ENCODE results near the gene FOSL1.

The FOSL1 gene

DNA sequence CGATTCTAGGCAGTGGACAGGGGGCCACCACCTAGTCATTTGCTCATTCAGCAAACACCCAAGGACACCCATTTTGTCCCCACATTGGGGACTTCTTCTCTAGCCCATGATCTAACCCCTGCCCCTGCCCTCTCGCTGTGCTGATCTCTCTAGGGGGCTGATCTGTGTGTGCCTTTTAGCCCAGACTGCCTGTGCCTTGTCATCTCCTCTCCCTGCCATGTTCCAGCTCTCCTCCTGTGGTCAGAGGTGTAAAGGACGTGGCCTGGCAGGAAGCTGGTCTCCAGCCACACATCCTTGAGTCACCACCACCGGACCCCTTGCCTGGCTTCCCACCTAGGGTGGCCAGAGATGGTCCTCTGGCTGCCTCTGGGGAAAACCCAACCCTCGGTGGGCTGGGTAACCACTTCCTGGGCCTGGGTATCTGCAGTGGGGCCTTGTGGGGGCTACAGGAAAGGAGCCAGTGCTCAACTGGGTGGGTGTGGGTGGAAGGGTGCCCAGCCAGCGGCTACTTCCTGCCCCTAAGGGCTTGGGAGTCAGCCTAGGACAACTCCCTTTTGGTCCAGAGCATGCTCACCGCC is 19.3 kb downstream of the FOSL1 start:
- DNase-seq, result no peak

- DNase-seq, result no peak
Observed at GRCh38 chr11:65880027-65880426, 20.2 kb downstream of the FOSL1 start.

DNA sequence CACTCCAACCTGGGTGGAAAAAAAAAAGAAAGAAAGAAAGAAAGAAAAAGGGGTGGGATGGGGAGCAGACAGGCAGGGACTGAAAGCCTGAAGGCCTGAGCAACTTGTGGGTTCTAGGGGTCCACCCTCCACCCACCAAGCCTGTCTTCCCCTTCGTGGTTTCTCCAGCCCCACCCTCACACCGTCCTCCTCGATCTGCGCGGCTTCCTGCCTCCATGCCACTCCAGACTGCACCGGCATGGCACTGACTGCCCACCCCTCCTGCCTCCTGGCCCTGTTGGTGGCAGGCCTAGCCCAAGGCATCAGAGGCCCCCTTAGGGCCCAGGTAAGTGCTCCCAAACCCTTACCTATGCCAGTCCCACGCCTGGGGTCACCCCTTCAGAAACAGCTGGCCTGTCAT is 20.6 kb downstream of the FOSL1 start, which contains the start of gene CTSW:
Gene CTSW, plus strand, starts transcription at position 221 of the 400 bp plus-strand sequence. Its CDS starts 18 bp downstream, at position 239.
- no peak for DNase-seq

- peak; percentile 89 to 94 (median 89) for DNase-seq
Observed at GRCh38 chr11:65873318-65874156, 26.7 kb downstream of the FOSL1 start.

GRCh38 chr11:65872586-65873317 is 27.4 kb downstream of the FOSL1 start, which contains the start of gene EFEMP2:
Gene EFEMP2, minus strand, starts transcription at chr11:65872800. Its CDS starts 446 bp downstream, at chr11:65872354.
- no peak for DNase-seq

GRCh38 chr11:65871811-65872548 is 28.2 kb downstream of the FOSL1 start:
- DNase-seq, result no peak

DNA sequence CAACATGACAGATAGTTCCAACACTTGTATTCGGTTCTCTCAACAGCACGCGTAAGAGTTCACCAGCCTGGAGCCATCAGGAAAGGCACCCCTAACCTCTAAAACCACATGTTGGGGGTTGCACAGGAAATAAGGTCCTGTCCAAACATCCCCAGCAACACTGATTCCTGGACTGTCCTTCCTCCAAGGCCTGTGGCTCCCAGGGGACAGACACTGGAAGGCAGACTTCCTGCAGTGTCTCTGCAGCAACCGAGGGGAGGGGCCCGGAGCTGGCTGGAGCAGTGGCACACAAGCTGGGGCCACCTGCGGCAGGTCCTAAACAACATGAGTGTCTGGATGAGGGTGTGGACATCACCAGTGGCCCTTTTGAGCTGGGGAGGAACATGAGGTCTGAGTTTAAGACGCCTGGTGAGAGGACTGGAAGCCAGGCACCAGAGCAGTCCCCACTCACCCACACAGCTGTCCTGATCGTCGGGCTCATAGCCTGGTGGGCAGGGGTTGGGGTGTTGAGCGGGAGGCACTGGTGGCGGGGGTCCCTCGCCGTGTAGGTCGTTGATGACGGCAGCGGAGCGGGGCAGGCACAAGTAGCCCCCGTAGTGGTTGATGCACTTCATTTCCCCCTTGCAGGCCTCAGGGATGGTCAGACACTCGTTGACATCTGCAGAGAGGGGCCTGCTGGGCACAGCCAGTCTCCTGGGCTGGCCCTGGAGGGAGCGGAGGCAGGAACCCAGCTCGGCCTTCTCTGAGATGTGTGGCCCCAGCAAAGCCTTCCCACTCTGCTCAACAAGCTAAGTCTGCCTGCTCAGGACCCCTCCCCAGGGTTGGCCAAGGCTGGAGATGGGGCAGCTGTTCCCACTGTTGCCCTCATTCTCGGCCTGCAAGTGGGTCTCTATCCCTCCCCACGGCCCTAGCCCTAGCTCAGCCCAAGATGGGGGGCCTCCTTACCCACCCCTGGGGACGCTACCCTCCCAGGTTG is 29.2 kb downstream of the FOSL1 start:
- DNase-seq, result no peak

DNA sequence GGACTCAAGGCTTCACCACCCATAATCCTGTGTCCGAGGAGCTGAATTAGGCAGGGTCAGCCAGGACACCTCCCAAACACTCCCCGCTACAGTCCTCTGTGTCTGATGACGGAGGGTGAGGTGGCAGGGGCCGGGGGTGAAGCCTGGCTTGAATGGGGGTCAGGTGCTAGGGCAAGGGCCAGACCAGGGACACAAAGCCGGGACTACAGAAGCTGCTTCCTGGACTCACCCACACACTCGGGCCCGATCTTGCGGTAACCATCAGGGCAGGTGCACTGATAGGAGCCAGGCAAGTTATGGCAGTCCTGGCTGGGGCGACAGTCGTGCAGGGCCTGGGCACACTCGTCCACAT is 29.9 kb downstream of the FOSL1 start:
- DNase-seq, result no peak

- no peak for DNase-seq
Observed at GRCh38 chr11:65869643-65870306, 30.4 kb downstream of the FOSL1 start.

GRCh38 chr11:65868907-65869306 is 31.3 kb downstream of the FOSL1 start:
- DNase-seq, result no peak

GRCh38 chr11:65868076-65868667 is 32.0 kb downstream of the FOSL1 start:
- DNase-seq, result no peak

DNA sequence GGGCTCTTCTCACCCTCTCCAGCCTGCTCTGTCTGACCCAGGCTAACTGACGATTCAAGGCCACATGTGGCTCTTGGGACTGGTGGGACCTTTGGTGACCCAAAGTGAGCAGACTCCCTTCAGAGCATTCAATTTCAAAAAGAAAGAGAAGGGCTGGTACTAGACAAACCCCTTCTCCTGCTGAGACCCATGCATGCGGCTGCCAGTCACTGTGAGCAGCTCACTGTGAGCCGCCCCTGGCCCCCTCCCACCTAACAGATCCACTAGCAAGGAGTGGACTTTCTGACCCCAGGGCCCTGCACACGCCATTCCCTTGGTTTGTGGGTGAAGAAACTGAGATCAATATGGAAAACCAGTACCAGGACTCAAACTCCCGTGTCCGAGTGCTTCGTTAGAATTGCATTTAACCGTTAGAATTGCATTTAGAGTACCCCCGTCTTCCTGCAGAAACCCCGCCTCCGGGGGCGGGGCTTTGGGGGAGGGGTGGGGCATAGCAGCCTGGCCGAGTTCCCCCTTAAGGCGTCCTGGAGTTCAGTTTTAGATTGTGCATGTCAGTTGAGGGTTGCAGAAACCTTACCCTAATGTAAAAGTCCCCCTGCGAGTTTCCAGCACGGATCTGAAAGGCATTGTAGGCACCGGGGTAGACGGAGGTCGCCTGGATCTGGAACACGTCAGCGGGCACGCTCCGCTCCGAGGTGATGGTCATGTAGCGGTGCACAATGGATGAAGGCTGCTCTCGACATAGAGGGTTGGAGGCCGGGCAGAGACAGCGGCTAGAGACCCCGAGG is 32.7 kb downstream of the FOSL1 start:
- no peak for DNase-seq

GRCh38 chr11:65866509-65867283 is 33.5 kb downstream of the FOSL1 start:
- DNase-seq, result no peak

- no peak for DNase-seq
Observed at GRCh38 chr11:65865550-65866172, 34.5 kb downstream of the FOSL1 start.

DNA sequence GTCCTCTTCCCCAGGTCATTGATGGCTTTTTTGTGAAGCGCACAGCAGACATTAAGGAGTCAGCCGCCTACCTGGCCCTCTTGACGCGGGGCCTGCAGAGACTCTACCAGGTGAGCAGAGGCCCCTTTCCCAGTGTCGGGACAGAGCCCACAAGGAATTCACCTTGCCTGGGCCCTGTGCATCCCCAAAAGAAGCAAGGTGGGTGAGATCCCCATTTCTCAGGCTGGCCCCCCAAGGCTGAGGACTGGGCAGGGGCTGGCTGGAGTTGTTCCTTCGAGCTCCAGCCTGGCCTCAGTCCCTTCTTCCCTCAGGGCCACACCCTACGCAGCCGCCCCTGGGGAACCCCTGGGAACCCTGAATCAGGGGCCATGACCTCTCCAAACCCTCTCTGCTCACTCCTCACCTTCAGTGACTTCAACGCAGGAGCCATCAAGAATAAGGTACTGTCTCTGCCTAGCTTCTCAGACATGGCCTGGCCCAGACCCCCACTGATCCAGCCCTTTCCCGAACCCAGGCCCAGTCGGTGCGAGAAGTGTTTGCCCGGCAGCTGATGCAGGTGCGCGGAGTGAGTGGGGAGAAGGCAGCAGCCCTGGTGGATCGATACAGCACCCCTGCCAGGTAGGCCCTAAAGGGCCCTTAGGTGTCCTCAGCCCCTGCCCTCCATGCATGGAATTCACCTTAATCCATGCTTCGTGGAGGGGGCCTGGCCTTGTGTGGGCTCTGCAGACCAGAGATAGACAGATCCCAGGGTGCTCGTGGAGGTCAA is 35.3 kb downstream of the FOSL1 start:
- DNase-seq, result no peak

DNA sequence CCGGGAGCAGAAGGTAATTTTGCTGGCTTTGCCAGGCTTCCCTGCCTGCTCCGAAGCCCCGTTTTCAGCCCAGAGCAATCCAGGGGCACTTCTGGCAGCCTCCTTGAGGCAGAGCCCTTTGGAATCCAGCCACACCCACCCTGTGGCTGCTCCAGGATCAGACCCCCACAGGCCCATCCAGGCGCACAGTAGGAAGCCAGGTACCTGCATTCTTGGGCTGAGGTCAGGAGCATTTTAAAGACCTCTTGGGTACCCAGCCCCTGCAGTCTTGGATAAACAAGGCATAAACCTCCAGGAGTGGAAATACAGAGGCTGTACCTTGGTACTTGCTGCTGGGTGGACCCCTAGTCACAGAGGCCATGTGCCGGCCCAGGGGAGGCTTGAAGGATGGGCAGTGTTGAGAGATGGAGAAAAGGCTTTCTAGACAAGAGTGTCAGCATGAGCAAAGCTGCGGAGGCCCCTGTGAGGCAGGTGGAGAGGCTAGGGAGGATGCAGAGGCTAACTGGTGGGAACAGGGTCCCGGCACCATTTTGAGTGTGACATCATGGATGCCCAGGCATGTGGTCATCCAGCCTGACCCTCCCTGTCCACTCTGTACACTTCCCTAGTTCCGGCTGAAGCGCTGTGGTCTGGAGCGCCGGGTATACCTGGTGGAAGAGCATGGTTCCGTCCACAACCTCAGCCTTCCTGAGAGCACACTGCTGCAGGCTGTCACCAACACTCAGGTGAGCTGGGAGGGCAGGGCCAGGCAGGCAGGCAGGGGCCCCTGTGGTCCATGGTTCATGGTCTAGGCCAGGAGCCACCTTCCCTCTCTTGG is 36.1 kb downstream of the FOSL1 start:
- no peak for DNase-seq

All from activated CD4-positive, CD25-positive, alpha-beta regulatory T cell (primary cell).